ENCODE data around the gene GTF2A1L.

GRCh38 chr2:48728295-48728694 lies 110.6 kb downstream of the GTF2A1L start:
- no peak for TF ChIP-seq SP1 (IDR thresholded peaks at IDR 0.05)
- no peak for TF ChIP-seq FOXM1 (IDR thresholded peaks at IDR 0.05; ENCODE audit: borderline replicate concordance)
- TF ChIP-seq BHLHE40 (IDR thresholded peaks at IDR 0.05; ENCODE audit: borderline replicate concordance): no peak
- no peak for TF ChIP-seq CTBP1 (IDR thresholded peaks at IDR 0.05; ENCODE audit: borderline replicate concordance)
- no peak for TF ChIP-seq PKNOX1 (IDR thresholded peaks at IDR 0.05)
- no peak for TF ChIP-seq TARDBP (IDR thresholded peaks at IDR 0.05)
- no peak for TF ChIP-seq FOXA1 (IDR thresholded peaks at IDR 0.05)
- TF ChIP-seq ZNF384 (IDR thresholded peaks at IDR 0.05): no peak

Measured in HEK293T (cell line).